Activated CD4-positive, alpha-beta T cell treated with anti-CD3 and anti-CD28 coated beads, Interleukin-2, amount 50 U/mL, for 4 hours (primary cell): ENCODE data around the gene TH.

ENCODE experiments used
- DNase-seq, 2 experiments: peaks; one replicate each; pipeline ENCODE4 v3.0.0-alpha.2; 2020

Gene TH

GRCh38 chr11:2139621-2140337 lies 31.8 kb downstream of the TH start:
- DNase-seq, result no peak

- DNase-seq, result peak; percentile 7 to 19
Observed at GRCh38 chr11:2139123-2139521, 32.5 kb downstream of the TH start, which contains the start of gene IGF2. Gene IGF2, minus strand, starts transcription at chr11:2139389. Its CDS starts 3,866 bp downstream, at chr11:2135523.

DNA sequence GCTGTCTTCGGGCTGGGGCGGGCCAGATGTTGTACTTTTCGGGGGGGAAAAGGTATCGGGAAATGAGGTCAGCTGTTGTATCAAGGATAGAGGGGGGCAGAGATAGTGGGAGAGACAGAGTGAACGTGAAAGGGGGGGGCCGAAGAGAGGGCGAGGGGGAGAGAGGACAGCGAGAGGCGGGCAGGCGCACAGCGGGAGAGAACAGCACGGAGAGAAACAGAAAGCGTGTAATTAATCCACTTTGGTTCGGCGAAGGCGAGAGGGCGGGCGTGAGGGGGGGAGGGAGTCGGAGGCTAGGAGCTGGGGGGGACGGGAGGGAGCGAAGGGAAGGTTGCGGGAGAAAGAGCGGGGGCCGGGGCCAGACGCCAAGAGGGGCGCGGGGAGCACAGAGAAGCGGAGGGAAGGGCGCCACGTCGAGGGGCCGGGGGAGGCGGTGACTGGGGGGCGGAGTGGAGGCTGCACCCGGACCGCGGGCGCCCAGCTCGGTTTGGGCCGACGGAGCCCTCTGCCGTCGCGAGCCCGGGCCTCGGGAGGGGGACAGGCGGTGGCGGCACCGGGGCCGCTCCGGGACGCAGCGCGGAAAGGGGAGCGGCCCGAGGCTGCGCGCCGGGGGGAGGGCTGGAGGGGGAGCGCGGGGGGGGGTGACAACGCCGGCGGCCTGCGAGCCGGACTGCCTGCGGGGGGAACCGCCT lies 33.0 kb downstream of the TH start:
- DNase-seq, result peak in 1 of 2 experiments; percentile 17

- no peak for DNase-seq
Observed at GRCh38 chr11:2138068-2138430, 33.6 kb downstream of the TH start.

- no peak for DNase-seq
Observed at GRCh38 chr11:2137202-2138067, 34.2 kb downstream of the TH start.

DNA sequence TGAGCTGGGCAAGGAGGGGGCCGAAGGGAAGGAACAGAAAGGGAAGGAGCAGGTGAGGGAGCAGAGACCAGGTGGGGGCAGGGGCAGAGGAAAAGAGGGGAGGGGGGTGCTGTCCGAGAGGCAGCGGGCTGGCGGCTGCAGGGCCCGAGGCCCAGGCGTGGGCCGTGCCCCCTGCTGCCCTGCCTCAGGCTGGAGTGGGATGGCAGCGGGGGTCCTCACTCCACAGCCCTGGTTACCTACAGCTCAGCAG lies 34.7 kb downstream of the TH start:
- no peak for DNase-seq

DNA sequence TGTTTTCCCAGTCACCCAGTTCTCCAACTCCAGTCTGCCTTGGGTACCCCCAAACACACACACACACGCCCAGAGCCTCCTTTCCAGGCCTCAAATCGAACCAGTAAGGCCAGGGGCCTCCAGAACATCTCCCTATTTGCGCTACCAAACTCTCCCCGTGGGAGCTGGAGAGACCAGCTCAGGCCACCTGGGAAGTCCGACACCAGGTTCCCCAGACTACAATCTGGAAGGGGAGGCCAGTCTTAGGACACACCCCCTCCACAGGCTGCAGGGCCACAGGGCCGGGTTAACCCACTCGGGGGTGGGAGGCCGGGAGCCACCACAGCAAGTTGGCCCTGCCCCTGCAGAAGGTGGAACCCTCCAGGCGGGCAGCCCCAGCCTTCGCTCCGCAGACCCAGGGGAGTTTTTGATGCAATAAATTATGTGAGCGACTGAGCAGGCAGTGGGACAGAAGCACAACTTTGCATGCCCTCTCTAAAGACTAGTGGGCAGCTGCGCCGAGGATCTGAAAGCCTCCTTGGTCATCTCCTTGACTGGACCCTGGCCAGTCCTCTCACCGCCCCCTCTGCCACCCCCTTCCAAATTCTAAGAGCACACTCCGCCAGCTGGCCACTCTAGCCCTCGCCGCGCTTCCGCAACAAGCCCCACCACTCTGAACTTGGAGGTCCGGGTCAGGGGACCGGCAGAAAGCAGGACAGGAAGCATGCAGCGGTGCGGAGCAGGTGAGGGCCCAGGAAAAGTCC lies 35.2 kb downstream of the TH start:
- DNase-seq, result no peak

- DNase-seq, result no peak
Observed at GRCh38 chr11:2135648-2136201, 35.9 kb downstream of the TH start.

- no peak for DNase-seq
Observed at GRCh38 chr11:2135018-2135569, 36.5 kb downstream of the TH start.

GRCh38 chr11:2134022-2135010 lies 37.3 kb downstream of the TH start:
- no peak for DNase-seq

GRCh38 chr11:2133241-2134021 lies 38.2 kb downstream of the TH start:
- no peak for DNase-seq

DNA sequence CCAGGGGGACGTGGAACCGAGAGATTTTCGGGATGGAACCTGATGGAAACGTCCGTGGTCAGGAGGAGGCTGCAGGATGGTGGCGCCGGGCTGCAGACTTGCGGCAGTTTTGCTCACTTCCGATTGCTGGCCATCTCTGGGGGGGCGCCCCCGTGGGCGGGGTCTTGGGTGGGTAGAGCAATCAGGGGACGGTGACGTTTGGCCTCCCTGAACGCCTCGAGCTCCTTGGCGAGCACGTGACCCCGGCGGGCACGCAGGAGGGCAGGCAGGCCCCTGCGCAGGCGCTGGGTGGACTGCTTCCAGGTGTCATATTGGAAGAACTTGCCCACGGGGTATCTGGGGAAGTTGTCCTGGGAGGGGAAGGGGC lies 38.8 kb downstream of the TH start:
- no peak for DNase-seq

DNA sequence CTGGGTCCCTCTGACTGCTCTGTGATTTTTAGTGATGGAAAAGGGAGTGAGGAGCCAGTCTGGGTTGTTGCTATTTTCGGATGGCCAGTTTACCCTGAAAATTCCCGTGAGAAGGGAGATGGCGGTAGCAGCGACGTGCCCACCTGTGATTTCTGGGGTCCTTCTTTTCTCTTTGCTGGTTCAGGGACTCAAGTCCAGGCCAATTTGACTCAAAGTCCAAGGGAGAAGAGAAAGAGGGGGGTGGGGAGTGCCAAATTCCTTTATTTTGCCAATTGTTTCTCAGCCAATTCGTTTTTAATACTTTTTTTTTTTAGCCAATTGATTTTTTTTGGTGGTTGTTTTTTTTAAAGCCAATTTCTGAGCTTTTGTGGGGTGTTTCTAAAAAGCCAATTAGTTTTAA lies 39.4 kb downstream of the TH start:
- DNase-seq, result no peak

DNA sequence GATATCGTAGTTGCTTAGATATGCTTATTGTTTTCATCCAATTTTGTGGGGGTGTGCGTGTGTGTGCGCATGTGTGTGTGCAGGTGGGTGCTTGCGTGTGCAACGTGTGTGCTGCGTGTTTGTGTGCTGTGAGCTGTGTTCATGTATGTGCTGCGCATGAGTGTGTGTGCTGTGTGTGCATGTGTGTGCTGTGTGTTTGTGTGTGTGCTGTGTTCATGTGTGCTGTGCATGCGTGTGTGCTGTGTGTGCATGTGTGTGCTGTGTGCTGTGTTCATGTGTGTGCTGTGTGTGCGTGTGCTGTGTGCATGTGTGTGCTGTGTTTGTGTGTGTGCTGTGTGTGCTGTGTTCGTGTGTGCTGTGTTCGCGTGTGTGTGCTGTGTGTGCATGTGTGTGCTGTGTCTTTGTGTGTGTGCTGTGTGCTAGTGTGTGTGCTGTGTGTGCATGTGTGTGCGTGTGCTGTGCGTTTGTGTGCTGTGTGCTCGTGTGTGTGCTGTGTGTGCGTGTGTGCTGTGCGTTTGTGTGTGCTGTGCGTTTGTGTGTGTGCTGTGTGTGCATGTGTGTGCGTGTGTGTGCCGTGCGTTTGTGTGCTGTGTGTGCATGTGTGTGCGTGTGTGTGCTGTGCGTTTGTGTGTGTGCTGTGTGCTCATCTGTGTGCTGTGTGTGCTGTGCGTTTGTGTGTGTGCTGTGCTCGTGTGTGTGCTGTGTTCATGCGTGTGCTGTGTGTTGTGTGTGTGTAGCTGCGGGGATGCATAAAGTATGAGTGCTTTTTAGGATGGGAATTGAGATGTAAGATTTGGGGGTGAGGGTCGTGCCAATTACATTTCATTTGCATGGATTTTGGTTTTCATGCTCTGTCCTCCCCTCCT lies 40.0 kb downstream of the TH start:
- no peak for DNase-seq

DNA sequence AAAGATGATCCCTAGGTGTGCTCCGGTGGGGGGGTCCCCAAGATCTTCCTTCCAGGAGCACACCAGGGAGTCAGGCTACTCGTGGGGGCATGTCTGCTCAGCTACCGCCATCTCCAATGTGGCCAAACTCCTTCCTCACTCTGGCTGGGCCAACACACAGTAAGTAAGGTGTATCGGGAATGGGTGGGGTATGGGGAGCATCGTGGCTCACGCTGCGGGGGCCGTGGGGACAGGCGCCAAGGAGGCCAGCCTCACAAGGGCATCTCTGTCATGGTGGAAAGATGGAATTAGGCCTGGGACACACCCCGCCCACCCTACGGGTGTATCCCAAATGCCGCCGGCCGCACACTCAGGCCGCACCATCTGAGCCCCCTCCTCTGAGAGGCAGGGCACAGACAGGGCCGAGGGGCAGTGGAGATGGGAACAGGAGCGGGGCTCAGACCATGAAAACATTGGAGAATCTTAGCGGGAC lies 40.7 kb downstream of the TH start:
- DNase-seq, result no peak

DNA sequence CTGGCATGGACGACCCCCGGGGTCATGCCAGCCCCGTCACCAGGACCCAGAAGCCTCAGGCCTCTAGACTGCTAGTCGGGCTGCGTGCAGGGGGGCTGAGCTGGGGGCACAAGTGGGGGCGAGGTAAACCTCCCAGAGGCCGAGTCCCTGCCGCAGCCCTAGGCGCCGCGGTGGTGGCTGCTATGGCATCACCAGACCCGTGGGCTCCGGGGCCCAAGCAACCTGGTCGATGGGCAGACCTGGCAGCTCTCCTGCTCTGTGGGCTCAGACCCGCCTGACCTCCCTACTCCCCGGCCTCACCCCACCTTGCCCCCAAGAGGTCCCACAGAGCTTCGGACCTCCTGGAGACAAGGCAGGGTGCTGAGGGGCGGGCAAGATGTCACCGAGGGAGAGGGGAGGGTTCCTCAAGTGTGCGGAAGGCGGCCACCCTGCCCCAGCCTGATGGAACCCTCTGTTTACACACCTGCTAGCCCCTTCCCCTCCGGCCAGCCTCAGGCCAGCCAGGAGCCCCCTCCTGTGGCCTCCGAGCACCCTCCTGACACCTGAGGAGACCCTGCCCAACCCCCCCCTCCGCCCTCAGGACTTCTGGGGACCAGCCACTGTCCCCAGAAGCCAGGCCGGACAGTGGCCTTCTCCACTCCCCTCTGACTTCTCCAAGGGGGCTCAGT lies 41.8 kb downstream of the TH start:
- DNase-seq, result no peak

DNA sequence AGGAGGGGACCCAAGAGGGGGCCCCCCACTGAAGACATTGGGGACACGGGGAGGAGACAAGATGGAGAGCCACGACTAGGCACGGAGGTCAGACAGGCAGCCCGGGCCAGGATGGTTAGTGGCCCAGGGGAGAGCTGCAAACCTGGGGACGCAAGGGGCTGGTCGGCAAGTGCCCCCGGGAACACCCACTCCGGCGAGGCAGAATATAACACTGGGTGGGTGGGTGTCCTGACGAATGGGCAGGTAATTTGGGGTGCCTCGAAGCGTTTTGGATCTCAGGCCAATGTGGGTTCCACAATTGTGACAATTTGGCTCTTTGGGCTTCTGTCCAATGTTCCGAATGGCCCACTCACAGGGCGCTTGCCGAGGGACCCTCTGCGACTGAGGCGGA lies 42.3 kb downstream of the TH start:
- DNase-seq, result no peak

DNA sequence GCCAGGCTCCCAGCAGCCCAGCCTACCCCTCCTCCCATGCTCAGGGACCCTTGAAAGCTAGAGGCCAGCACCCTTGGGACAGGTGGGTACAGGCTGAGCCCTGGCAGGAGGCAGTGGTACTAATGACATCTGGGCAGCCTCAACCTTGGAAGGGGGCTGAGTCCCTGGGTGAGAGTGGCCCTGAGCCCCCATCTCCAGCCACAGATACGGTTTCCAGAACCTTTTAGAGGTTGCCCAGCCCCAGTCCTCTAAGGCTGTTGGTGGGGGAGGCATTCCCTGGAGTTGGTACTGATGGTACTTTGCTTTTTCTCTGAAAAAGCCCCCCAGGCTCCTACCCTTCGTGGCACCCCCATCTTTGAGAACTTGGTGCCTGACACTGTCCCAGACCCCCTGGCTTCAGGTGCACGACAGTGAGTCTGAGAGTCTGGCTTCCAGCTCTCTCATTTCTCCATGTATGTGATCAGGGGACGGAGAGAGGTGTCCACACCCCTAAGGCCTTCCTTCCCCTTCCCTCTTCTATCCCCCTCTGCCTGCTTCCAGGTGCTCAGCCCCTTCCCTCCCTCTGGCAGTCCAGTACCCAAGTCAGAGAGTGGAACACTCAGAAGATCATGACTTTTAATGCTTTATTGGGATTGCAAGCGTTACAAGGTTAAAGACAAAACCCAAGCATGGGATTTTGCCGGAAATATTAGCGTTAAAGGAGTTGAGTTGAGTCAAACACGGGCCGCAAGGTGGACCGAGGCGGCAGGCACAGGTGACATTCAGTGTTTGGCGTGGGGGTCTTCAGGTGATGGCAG lies 42.9 kb downstream of the TH start:
- DNase-seq, result no peak
